GOT3 (cell line): ENCODE results near the gene RDH13.
"Not testable (repeated sequence)": the region's sequence is repeated elsewhere in the genome, so short reads cannot be mapped to it uniquely, and the experiment has no call there.

ENCODE experiments used
- DNase-seq: peaks from one replicate; lab custom pipeline; 2025; ENCODE audit warnings: mixed read lengths; lab: John Stamatoyannopoulos, UW

RDH13 gene

DNA sequence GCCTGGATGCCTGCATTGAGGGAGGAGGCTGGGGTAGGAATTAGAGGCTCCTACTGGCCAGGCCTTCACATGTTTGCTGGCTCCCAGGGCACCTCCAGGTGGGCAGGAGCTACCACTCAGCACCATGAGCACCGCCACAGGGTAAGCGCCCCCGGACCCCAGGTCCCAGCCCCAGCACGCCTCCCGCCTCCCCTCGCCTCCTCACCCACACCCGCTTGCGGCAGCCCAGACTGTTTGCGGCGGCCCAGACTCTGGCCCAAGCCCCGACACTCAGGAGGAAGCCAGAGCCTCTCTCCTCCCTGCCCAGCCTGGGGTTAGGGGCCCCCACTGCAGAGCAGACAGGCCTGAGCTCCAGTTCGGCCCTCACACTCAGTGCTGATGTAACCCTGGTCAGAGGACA, 13.4 kb upstream of the RDH13 start:
- no peak for DNase-seq

DNA sequence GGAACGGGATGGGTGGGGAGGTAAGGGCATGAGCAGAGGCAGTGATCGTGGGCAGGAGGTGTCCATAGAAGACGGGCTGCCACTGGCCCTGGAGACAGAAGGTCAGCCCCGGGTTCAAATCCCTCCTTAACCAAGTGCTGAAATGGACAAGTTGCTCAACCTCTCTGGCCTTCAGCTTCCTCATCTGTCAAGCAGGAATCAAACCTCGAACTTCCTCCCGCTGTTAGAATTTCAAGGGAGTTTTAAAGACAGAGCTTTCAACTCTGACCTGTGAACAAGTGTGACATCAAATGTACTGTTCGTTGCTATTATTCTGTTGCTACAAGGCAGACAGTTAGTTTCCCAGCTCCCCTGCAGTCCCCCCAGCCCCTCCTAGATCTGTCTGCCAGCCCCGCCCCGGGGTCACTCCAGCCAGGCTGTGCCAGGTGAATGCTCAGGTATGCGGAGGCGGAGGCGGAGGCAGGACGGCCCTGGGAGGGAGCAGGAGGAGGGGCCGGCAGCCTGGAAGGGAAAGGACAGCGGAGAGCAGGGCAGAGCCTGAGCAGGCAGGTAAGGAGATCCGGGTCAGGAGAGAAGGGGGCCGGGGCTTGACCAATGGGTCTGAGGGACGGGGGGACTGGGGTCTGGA, 12.5 kb upstream of the RDH13 start, which contains the start of gene EPS8L1:
Gene EPS8L1, plus strand, starts transcription at position 499 of the 628 bp plus-strand sequence. CDS start 576 bp downstream, outside the sequence.
- no peak for DNase-seq

DNA sequence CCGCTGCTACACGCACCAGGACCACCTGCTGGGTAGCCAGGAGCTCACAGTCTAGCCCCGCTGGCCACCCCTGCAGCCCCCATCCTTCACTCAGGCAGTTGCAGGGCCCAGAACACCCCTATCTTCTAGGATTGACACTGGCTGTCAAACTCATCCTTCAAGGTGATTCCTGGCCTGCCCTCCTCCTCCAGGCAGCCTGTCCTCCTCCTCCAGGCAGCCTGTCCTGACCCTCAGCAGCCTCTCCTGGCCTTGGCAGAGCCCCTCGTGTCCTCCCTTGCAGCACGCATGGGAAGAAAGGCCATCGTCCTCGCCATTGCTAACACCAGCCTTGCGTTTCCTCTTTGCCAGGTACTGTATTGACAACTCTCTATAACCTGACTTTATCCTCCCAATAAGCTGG, 9.0 kb upstream of the RDH13 start:
- DNase-seq = no peak

DNA sequence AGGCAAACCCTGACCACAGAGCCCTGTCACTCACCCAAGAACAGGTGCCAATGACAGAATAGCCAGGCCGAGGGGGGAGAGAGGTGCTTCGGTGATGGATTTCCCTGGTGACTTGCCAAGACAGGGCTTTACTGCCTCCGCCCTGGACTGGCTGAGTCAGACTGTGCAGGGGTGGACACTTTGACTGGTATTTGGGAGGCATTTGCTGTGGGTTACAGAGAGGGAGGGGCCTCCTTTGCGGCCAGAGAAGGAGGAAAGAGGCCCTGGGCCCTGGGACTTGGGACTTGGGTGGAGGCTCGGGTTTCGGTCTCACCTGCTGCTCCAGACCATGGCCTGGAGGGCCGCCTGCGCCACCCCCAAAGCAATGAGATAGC, 8.2 kb upstream of the RDH13 start:
- DNase-seq = no peak

DNA sequence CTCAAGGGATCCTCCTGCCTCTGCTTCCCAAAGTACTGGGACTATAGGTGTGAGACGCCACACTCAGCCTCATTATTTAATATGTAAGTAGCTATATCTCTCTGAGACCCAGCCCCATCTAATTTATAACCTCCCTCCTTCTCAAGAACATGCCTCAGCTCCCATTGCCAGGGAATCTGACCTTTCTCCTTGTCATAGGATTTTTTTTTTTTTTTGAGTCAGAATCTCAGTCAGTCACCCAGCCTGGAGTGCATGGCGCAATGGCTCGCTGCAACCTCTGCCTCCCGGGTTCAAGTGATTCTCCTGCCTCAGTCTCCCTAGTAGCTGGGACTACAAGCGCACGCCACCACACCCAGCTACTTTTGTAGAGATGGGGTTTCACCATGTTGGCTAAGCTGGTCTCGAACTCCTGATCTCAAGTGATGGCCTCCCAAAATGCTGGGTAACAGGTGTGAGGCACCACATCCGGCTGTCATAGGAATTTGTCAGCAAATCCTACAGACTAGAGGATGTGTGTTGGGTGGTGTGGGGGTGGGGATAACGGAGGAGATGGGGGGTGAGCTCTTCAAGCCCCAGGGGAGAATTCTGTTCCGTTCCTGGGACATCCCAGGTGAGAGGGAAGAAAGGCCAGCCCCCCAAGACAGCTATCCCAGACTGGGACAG, 7.6 kb upstream of the RDH13 start:
- DNase-seq = no peak

DNA sequence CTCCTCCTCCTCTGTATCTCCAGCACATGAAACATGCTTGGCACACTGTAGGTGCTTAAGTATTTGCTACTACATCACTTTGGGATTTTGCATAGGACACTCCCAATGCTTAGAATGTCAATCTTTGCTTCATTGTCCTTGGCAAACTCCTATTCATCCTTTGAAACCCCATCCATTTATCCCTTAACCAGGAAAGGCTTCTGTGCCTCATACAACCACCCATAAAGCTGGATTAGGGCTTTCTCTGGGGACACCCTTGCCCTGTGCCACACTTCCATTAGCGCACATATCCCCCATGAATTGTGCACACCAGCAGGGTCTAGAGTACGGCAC, 6.9 kb upstream of the RDH13 start:
- no peak for DNase-seq

DNA sequence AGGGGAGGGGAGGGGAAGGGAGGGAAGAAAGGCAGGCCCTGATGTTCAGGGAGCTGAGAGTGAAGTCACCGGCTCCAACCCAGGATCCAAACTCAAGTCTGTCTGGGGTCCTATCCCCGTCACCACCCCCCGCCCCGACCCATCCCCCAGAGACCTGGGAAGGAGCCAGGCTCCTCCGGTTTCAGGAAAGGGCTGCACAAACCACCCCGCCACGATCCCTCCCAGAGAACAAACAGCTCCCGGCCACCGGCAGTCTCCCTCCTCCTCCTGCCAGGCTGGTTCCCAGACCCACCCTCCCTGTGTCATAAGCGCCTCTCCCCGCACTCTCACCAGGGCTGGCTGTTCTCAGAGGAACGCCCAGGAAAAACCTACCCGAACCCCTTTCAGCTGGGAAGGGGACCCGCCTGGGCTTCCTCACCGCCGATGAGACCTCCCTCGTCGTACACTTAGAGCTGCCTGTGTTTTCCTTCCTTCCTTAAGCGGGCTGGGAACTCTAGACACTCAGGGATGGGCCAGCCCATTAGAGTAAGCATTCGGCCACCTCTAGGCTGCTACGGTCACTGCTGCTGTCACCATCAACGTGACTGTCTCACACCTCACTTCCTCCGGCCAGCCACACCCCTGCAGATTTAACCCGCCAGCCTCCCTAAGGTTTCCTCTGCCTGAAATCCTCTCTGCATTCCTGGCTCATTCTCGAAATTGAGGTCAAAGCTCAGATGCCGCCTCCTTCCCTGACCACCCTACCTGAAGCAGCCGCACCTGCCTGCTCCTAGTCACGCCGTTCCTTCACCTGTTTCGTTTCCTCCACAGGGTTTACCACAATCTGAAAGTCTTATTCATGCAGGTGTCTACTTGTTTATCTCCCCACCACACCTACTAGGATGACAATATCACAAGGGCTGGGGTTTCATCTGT, 6.3 kb upstream of the RDH13 start:
- no peak for DNase-seq

DNA sequence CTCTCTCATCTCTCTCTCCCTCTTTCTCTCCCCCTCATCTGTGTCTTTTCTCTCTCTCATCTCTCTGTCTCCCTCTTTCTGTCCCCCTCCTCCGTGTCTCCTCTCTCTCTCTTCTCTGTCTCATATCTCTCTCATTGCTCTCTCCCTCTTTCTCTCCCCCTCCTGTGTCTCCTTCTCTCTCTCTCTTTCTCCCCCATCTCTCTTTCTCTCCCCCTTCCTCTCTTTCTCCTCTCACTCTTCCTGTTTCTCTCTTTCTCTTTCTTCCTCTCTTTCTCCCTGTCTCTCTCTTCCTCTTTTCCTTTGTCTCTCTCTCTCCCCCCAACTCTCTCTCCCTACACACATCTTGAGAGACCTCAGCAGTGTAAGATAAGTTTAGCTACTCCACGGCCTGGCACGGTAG, 4.9 kb upstream of the RDH13 start:
- no peak for DNase-seq

DNA sequence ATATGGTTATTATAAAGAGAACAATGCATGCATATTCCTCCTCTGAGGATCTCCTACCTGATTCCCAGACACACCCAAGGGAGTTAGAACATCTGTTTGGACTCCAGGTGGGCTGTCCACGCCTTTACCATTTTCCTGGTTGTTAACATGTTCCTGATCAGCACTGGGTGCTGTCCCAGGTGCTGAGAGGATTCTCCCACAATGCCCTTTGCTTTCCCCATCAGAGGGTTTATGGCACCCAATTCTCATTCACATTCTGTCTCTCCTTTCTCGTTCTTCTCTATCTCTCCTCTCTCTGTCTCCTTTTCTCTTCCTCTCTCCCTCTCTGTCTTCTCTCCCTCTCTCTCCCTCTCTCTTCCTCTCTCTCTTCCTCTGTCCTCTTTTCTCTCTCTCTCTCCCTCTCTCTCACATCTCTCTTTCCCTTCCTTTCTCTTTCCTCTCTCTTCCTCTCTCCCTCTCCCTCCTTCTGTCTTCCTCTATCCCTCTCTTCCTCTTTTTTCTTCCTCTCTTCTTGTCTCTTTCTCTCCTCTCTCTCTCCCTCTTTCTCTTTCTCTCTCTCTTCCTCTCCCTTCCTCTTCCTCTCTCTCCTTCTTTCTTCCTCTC, 3.3 kb upstream of the RDH13 start:
- no peak for DNase-seq

DNA sequence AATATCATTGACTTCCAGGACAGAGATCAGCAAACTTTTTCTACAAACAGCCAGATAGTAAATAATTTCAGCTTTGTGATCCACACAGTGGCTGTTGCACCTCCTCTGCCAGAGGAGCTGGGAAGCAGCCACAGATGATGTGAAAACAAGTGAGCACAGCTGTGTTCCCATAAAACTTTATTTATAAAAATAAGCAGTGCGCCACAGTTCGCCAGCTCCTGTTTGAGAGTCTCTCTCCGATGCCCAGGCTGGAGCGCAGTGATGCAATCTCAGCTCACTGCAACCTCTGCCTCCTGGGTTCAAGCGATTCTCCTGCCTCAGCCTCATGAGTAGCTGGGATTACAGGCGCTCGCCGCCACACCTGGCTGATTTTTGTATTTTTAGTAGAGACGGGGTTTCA, 2.6 kb upstream of the RDH13 start:
- not testable (repeated sequence) for DNase-seq

DNA sequence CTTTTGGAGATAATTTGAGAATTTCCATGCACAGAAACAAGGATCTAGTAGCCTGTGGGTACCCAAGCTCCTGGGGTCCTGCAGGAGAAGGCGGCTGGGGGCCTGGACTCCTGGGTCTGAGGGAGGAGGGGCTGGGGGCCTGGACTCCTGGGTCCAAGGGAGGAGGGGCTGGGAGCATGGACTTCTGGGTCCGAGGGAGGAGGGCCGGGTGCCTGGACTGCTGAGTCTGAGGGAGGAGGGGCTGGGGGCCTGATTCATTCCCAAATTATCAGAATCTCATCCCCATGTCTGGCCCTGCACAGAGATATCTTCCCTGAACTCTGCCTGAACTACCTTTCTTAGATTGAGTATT, 520 bp upstream of the RDH13 start:
- DNase-seq = no peak

DNA sequence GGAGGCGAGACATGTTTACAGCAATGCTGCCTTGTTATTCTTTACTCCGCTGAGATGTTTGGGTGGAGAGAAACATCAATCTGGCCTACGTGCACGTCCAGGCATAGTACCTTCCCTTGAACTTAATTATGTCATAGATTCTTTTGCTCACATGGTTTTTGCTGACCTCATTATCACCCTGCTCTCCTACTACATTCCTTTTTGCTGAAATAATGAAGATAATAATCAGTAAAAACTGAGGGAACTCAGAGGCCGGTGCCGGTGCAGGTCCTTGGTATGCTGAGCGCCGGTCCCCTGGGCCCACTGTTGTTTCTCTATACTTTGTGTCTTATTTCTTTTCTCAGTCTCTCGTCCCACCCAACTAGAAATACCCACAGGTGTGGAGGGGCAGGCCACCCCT, 2.7 kb downstream of the RDH13 start:
- not testable (repeated sequence) for DNase-seq

DNA sequence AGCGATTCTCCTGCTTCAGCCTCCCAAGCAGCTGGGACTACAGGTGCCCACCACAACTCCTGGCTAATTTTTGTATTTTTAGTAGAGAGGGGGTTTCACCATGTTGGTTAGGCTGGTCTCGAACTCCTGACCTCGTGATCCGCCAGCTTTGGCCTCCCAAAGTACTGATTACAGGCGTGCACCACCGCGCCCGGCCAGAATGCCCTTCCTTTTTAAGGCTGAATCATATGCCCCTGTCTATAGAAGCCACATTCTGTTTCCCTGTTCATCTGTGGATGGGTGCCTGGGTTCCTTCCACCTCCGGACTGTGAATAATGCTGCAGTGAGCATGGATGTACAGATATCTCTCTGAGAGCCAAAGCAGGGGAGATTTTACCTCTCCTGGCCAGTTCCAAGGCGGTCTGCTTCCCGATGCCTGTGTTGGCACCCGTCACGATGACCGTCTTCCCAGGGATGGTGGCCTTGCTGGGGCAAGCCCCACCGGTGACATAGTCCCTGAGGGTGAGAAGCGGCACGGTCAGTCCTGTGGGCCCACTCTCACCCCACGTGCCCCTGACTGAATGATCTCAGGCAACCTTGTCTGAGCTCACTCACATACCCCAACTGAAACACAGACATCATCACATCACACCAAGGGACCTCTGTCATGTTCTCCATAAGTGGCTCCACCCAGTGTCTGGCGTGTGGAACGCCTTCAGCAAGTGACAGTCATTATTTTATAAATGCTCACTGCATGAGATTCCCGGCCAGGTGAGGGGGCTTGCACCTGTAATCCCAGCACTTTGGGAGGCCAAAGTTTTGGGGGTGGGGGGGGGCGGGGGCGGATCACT, 4.0 kb downstream of the RDH13 start:
- no peak for DNase-seq

DNA sequence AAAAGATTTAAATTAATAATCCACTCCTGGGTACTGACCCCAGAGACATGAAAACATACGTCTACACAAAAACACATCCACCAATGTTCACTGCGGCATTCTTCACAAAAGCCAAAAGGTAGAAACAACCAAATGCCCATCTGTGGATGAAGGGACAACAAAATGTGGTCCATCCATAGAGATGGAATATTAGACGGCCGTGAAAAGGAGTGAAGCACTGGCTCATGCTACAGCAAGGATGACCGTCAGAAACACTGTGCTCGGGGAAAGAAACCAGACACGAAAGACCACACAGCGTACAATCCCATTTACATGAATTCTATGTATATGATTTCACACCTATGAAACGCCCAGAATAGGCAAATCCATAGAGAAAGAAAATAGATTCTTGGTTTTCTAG, 6.1 kb downstream of the RDH13 start:
- no peak for DNase-seq

DNA sequence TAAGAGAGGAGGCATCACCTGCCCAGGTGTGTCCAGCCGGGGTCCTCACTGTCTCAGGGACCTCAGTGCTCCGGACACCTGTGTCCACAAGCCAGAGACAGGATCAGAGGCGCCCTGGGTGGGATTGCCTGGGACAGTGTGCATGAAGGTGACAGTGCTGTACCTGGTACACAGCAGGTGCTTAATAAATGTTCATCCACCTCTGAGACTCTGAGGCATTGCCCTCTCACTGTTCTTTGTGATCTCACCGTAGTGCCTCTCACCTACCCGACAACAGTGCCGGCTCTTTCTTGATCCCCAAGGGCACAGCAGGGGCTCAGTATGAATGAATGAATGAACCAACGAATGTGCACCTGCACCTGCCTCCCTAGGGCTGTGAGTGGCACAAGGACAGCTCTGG, 9.2 kb downstream of the RDH13 start:
- no peak for DNase-seq

DNA sequence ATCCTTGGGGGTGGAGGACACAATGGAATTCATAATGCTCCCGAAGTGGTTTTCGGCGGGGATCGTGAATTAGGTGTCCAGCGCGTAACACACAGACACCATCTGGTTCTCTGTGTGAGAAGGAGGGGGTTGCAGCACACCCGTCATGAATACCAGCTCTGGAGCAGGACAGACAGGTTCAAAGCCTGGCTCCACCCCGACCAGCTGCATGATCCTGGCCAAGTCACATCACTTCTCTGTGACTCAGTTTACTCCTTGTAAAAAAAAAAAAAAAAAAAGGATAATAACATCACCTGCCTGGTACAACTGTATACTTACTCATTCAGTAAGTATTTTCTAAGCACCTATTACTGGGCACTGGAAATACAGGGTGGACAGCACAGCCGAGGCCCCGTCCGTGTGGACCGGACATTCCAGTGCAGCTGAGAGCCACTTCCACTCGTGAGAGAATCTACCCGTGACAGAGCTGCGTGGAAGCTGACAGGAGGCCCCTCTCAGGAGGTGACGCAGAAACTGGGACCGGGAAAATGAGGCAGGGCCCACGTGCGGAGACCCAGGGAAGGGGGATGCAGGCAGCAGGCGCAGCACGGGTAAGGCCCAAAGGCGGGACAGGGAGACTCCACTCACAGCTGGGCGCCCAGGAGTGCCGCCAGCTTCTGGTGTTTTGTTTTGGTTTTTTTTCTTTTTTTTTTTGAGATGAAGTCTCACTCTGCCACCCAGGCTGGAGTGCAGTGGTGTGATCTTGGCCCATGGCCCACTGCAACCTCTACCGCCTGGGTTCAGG, 12.0 kb downstream of the RDH13 start:
- DNase-seq = no peak

DNA sequence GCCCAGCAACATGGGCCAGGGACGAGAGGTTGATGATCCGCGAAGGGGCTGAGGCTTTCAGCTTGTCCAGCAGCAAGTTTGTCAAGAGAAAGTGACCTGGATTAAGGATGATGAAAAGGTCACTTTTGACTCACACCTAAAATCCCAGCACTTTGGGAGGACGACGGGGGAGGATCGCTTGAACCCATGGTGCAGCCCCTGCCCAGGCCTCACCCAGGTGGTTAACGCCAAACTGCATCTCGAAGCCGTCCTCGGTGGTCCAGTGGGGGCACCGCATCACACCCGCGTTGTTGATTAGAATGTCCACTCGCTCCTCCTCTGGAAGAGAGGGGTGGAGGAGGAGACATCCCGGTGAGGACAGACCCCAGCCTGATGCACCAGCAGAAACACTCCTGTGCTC, 14.5 kb downstream of the RDH13 start:
- no peak for DNase-seq

DNA sequence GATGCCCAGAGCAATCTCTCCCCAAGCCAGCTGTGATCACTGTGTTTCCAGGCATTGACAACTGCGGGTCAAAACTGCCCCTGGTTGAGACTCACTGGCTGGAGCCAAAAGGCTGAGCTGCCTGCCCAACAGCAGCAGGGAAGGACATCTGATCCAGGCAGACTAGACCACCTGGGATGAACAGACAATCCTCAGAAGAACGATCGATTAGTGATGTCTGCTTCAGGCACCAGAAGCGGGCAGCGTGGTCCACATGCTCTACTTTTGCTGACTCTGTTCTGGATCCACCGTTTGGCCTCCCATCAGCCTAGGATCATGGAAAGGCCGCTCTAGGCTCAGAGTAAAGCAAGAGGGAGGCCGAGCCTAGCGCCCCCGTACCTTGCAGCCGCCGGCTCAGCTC, 15.0 kb downstream of the RDH13 start:
- no peak for DNase-seq

DNA sequence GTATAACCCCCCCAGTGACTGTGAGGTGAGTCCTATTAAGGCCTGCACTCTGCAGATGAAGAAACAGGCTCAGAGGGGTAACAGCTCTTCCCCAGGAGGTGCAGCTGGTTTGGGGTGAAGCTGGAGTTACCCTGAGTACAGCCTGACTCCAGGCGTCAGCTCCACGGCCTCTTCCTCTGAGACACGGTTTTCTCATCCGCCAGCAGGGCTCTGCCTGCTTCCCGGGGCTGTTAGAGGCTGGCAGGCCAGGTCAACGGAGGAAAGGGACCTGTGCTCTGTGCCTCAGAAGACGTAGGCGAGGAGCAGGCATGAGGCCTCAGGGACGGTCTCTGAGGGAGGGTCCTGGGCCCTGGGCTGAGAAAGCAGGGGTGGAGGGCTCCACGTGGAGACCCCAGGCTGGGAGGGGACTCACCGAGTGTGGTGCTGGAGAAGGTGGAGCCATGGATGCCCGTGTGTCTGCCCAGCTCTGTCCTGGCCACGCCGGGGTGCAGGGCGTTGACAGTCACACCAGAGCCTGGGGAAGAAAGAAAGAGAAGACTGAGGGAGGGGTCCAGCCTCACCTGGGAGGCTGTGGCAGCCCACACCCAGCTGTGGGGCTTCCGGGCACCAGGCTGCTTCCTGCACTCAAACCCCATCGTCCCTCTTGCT, 15.8 kb downstream of the RDH13 start:
- DNase-seq = no peak
